ENCODE measurements around the gene ADORA1.

ADORA1 gene

DNA sequence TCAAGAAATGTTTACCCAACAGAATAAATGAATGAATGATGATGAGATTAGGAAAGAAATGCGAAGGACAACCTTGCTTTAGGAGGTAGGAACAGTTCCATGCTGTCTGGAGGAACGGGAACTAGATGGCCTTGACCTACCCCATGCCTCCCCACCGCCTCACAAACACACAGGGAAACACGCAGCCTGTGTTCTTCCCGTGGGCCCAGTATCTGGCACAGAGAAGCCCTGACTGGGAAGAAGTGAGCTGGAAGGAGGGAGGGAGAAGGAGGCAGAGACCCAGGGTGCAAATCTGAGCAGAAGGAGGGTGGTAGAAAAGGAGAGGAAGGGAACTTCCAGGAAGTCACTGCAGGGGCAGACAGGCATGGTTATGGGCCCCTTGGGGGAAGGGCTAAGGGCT is 3.5 kb upstream of the ADORA1 start:
- DNase-seq, result no peak

DNA sequence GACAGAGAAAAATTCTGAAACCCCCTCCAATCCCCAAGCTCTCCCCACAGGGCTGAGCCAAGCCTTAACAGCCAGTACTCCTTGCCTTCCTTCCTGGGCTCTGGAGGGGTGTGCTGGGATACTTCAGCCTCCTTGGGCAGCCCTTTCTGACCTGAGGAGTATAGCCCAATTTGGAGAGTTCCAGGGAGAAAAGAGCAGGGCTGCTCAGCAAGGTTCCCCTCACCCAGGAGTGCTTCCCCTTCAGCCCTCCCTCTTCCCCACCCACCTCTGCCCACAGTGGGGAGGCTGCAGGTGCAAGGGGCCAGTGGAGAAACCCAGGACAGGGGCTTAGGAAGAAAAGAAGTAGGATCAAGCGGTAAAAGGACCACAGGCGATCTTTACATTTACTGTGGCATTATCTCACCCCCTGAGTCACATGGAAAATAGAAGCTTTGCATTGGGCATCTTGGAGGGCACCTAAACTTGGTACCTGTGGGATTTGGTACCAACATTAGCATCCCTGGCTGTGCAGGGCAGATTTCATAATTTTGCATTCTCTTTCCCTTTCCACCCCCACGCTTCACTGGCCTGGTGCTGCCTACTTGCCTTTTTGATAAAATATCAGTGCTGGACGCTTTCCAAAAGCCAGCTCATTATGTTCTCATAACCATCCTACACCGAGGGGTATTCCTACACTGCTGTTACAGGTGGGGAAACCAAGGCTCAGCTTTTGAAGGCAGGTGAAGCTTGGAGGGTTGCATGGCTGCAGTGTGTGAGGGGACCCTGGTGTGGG is 2.8 kb upstream of the ADORA1 start:
- no peak for DNase-seq

GRCh38 chr1:203126151-203126865 is 1.2 kb upstream of the ADORA1 start:
- no peak for DNase-seq

DNA sequence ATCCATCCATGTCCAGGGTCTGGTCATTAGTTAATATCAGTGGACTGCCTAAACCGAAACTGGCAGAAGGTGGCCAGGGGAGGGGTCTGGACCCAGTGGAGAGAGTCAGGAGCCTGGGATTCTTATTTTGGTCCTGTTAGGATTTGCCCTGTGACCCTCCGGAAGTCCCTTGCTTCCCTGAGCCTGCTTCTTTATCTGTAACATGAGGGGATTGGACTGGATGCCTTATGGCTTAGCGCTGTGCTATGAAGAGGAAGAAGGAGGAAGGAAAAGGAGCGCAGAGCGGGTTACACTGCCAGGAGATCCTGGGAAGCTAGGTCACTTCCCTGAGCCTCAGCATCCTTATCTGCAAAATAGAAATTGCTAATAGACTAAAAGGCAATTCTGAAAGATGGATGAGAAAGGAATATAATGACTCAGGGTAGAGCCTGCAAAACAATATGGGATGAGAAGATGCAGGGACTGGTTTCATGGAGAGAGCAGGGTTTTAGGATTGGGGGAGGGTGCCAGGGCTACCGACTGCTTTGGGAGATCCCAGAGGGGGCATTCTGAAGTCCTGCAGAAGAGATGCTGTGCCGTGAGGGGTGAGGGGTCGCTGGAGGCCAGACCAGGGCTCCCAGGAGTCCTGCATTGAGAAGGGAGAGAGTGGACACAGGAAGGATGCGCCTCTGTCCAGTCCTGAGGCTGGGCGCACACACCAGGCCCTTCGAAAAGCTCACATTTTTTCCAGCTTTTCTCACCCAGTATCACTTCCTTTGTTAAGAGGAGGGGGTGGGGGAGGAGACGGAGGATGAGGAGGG is 460 bp upstream of the ADORA1 start:
- DNase-seq, result no peak

DNA sequence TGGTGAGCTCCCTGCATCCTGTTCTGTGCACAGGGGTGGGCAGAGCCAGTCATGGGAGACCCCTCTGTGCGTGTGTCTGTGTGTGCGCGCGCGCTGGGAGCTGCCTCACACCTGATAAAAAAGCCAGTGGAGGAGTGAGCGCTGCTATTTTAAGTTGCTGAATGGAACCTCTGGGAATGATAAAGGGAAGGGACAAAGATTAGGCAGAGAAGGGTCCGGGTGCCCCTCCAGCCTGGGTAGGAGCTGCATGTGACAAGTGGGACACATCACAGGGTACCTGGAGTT is 847 bp downstream of the ADORA1 start:
- DNase-seq, result no peak

- DNase-seq, result no peak
Measured at GRCh38 chr1:203128716-203129500, 1.4 kb downstream of the ADORA1 start.

GRCh38 chr1:203129501-203130231 is 2.1 kb downstream of the ADORA1 start:
- no peak for DNase-seq

GRCh38 chr1:203130358-203130985 is 2.9 kb downstream of the ADORA1 start:
- no peak for DNase-seq

GRCh38 chr1:203131548-203132200 is 4.1 kb downstream of the ADORA1 start:
- no peak for DNase-seq

DNA sequence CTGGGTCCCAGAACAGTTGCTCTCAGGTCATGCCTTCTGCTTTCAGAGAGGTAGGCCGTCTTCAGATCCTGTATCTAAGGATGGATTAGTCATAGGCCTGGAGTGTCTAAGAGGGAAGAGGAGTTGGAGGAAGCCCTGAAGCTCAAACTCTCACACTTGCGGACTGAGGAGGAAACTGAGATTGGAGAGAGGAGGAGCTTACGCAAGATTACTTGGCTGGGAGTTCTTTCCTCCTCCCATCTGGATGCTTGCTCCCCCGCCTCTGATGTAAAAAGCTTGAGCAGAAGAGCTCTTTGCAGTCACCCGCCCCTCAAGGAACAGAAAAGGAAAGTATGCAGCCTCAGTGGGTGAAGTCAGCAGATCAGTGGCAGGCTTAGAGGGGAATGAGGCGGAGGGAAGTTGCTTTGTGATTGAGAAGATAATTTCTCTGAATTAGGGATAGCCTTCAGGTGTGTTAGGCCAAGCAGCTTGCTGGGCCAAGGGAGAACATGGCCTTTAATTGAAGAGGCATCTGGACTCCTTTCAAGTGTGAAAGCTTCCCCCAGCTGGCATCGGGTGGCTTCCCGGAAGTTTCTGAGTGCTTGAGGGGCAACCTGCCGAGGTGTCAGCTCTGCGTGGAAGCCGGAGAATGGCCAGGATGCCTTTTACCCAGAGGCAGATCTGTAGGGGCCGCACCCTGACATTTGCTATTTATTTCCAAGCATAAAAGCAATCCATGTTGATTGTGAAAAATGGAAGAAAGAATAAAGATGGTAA is 6.6 kb downstream of the ADORA1 start:
- DNase-seq, result no peak

GRCh38 chr1:203135636-203136305 is 8.2 kb downstream of the ADORA1 start:
- DNase-seq, result no peak

DNA sequence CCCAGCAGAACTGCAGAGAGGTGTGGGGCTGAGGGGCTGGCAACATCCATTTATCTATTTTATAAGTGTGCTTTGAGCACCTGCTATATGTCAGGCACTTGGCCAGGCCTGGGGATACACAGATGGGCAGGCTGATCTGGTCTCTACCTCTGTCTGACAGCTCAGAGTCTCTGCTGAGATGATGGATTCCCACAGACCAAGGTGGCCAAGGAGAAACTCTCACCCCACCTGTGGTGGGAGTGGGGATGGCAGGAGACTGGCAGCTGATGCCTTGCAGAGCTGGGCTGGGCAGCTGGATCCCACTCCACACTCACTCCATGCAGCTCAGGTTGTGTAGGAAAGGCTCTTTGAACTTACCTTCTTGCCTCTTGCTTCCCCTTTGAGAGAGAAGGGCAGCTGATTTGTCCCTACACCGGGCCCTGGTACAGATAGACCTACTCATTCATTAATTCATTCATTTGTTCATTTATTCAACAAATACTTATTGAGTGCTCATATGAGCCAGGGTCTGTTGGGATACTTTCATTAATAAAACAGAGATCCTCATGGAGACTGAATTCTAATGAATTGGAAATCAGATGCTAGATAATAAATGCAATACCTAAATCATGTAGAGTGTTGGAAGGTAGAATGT is 9.0 kb downstream of the ADORA1 start:
- DNase-seq, result no peak

DNA sequence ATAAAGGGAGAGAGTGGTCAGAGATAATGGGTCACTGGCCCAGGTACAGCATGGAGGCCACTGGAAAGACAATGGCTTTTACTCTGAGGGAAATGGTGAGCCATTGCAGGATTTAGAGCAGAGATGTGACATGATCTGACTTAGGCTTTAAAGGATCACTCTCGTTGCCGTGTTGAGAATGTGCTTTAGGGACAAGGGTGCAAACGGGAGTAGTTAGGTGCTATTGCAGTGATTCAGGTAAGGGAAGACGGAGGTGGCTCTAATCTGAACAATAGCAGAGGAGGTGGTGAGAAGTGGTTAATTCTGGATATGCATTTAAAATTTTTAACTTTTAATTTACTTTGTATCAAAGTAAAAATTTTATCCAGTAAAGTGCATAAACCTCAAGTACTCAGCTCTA is 9.8 kb downstream of the ADORA1 start:
- DNase-seq, result no peak

DNA sequence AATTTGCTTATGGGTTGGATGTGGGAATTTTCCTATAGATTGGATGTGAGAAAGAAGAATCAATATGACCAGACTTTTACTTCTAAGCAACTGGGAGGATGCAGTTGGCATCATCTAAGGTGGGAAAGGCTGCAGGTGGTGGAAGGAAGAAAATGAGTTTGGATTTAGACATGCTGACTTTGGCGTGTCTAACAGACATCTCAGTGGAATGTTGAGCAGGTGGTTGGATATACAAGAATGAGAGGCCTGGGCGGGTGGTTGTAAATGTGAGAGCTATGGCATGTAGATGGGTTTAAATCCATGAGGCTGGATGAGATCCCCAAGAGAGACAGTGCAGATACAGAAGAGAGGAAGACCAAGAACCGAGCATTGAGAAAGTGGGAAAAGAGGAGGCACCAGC is 10.5 kb downstream of the ADORA1 start:
- DNase-seq, result no peak

DNA sequence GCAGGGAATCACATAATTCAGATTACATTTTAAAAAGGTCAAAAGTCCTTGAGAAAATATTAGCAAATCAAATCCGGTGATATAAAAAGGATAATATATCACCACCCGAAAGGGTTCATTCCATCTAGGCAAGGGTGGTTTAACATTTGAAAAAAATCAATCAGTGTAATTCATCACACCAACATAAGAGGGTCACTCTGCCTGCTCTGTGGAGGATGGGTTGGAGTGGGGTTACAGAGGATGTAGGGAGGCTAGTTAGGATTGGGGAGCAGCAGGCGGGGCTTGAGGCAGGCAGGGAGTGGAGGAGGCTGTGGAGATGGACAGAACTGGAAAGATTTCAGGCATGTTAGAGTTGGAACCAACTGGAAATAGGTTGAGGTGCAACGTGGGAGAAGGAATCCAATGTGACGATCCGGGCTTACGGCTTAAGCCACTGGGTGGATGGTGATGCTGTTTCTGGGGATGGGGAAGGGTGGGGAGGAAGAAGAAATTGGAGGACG is 12.5 kb downstream of the ADORA1 start:
- no peak for DNase-seq

- DNase-seq, result no peak
Measured at GRCh38 chr1:203140743-203141520, 13.4 kb downstream of the ADORA1 start.

DNA sequence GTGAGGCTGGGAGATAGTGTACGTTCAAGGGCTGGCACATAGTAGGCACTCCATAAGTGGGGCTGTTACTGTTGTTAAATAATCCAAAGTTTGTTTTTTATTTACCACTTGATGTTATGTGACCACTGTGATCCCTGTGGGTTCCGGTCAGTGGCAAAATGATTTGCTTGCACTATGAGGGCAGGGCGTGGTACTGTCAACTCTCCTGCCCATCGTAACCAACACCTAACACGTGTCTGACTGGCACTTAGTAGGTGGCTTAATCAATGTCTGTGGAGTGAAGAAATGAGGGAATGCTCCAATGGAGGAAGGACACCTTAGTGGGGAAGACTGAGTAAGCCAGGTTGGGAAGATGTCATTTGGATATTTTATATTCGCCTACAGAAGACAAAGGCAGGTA is 14.6 kb downstream of the ADORA1 start:
- no peak for DNase-seq

- no peak for DNase-seq
Measured at GRCh38 chr1:203142684-203143408, 15.3 kb downstream of the ADORA1 start.

Data from activated CD4-positive, alpha-beta T cell treated with anti-CD3 and anti-CD28 coated beads, Interleukin-2, amount 50 U/mL, for 4 hours (primary cell).